ENCODE results near the gene LONP1. TPM values are rescaled to one million over a fixed set of nuclear protein-coding genes. Genes with fewer than 3 reads are reported as not detected.
"Not testable (repeated sequence)": the region's sequence is repeated elsewhere in the genome, so short reads cannot be mapped to it uniquely, and the experiment has no call there.

LONP1 gene
- polyA plus RNA-seq, 3 donors, result 40.7 to 67.1 (median 45.2) TPM

- 78 to 88% (median 83%) methylated on average over 8 of the region's 8 CpGs for WGBS, 3 donors
- H3K27ac ChIP-seq (ENCODE audit: low read depth, low read length), result no peak overlapping the region
These were observed 2.6 kb downstream of the LONP1 start for GRCh38 chr19:5717215-5717935.

- H3K27ac ChIP-seq (ENCODE audit: low read depth, low read length), result no peak overlapping the region
- WGBS, 3 donors, result 63 to 91% (median 74%) methylated on average over 10 of the region's 10 CpGs
These were observed 5.1 kb downstream of the LONP1 start for GRCh38 chr19:5714816-5715215.

GRCh38 chr19:5713228-5713627 is 6.7 kb downstream of the LONP1 start:
- H3K27ac ChIP-seq (ENCODE audit: low read depth, low read length), result no peak overlapping the region
- 90 to 96% (median 94%) methylated on average over 9 of the region's 9 CpGs for WGBS, 3 donors

- 83 to 93% (median 89%) methylated on average over 24 to 25 of the region's 25 CpGs for WGBS, 3 donors
- no peak overlapping the region for H3K27ac ChIP-seq (ENCODE audit: low read depth, low read length)
These were observed 8.2 kb downstream of the LONP1 start for GRCh38 chr19:5711713-5712161.

- 94 to 97% (median 96%) methylated on average over 8 of the region's 8 CpGs for WGBS, 3 donors
- no peak overlapping the region for H3K27ac ChIP-seq (ENCODE audit: low read depth, low read length)
These were observed 8.9 kb downstream of the LONP1 start for GRCh38 chr19:5711025-5711424.

GRCh38 chr19:5707576-5708575 is 12.1 kb downstream of the LONP1 start:
- no peak overlapping the region for H3K27ac ChIP-seq (ENCODE audit: low read depth, low read length)
- 90 to 94% (median 91%) methylated on average over 34 to 37 of the region's 37 CpGs for WGBS, 3 donors

- 94 to 96% (median 95%) methylated on average over 35 of the region's 35 CpGs for WGBS, 3 donors
- no peak overlapping the region for H3K27ac ChIP-seq (ENCODE audit: low read depth, low read length)
These were observed 12.9 kb downstream of the LONP1 start for GRCh38 chr19:5706876-5707573.

- 84 to 89% (median 88%) methylated on average over 16 of the region's 16 CpGs for WGBS, 3 donors
- H3K27ac ChIP-seq (ENCODE audit: low read depth, low read length), result no peak overlapping the region
These were observed 14.4 kb downstream of the LONP1 start for GRCh38 chr19:5705552-5705951.

GRCh38 chr19:5703819-5704818 is 15.8 kb downstream of the LONP1 start:
- no peak overlapping the region for H3K27ac ChIP-seq (ENCODE audit: low read depth, low read length)
- WGBS, 3 donors, result 94 to 96% (median 95%) methylated on average over 38 to 40 of the region's 40 CpGs

- 88 to 100% (median 91%) methylated on average over 2 to 11 of the region's 28 CpGs for WGBS, 3 donors
- H3K27ac ChIP-seq (ENCODE audit: low read depth, low read length), result not testable (repeated sequence)
These were observed 17.9 kb downstream of the LONP1 start for GRCh38 chr19:5702053-5702410.

GRCh38 chr19:5700455-5701092 is 19.4 kb downstream of the LONP1 start:
- H3K27ac ChIP-seq (ENCODE audit: low read depth, low read length), result no peak overlapping the region
- WGBS, 3 donors, result 95 to 96% (median 95%) methylated on average over 22 of the region's 22 CpGs

GRCh38 chr19:5698635-5699422 is 21.1 kb downstream of the LONP1 start:
- WGBS, 3 donors, result 87 to 93% (median 92%) methylated on average over 38 of the region's 38 CpGs
- H3K27ac ChIP-seq (ENCODE audit: low read depth, low read length), result no peak overlapping the region

GRCh38 chr19:5697890-5698634 is 21.9 kb downstream of the LONP1 start:
- H3K27ac ChIP-seq (ENCODE audit: low read depth, low read length), result no peak overlapping the region
- 82 to 86% (median 84%) methylated on average over 29 to 30 of the region's 30 CpGs for whole genome bisulfite sequencing, 3 donors

GRCh38 chr19:5697022-5697889 is 22.7 kb downstream of the LONP1 start:
- WGBS, 3 donors, result 79 to 88% (median 80%) methylated on average over 25 of the region's 25 CpGs
- H3K27ac ChIP-seq (ENCODE audit: low read depth, low read length), result no peak overlapping the region

Measured in adipose tissue (tissue), 3 donors.